HG03159 (cell line): ENCODE measurements around the gene ARRB1.
"Not testable (repeated sequence)": the region's sequence is repeated elsewhere in the genome, so short reads cannot be mapped to it uniquely, and the experiment has no call there.

Source experiments
- ATAC-seq: cut with Tn5 transposase; IDR thresholded peaks from one replicate; pipeline ENCODE4 v1.9.1; 2021; ENCODE audit warnings: mild to moderate bottlenecking, moderate library complexity; ENCODE audit not compliant: unreplicated experiment

Gene ARRB1

DNA sequence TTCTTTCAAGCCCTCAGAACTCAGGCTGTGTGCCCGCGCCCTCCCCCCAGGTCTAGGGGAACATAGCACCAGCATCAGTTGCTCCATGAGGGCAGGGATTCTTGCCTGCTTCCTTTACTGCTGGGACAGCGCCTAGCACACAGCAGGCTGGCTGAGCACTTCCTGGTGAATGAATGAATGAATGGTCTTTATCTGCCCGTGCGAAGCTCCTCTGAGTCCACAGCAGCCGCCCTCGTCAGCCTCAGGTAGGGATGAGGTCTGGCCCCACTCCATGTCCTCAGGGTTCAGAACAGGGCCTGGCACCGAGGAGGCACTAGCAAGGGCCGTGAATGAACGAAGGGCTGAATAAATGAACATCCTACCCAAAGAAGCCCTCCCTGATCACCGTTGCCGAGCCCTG is 27.3 kb downstream of the ARRB1 start:
- no peak for ATAC-seq

DNA sequence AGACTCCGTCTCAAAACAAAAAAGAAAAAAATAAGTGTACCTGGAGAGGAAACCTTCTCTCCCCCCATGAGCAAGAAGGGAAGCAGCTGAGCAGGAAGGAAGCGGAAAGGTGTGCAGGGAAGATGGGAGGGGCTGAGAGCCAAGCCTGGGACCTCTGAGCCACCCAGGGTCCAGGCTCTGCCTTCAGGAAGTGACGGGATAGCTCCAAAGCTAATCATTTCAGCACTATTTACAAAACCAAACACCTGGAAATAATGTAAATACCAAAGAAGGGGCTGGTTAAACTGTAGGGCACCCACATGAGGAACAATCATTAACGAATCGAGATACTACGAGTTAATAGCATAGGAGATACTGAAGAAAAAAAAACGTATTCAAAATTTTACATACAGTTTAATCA is 27.9 kb downstream of the ARRB1 start:
- ATAC-seq, result no peak

DNA sequence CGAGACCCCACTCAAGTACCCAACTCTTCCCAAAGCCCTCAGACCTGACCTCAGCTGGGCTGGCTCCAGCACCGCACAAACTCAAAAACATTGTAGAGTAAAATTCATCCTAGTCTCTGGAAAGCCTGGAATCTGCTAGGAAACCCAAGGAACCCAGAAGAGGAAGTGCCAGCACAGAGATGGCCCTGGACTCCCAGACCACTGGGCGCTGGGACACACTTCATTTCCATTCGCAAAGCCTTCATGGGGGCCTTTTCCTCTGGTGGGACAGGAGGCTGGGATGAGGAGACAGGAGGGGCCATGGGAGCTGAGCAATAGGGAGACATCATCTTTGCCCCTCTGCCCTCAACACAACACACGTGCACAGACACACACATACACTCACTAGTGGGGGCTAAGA is 30.8 kb downstream of the ARRB1 start:
- no peak for ATAC-seq

DNA sequence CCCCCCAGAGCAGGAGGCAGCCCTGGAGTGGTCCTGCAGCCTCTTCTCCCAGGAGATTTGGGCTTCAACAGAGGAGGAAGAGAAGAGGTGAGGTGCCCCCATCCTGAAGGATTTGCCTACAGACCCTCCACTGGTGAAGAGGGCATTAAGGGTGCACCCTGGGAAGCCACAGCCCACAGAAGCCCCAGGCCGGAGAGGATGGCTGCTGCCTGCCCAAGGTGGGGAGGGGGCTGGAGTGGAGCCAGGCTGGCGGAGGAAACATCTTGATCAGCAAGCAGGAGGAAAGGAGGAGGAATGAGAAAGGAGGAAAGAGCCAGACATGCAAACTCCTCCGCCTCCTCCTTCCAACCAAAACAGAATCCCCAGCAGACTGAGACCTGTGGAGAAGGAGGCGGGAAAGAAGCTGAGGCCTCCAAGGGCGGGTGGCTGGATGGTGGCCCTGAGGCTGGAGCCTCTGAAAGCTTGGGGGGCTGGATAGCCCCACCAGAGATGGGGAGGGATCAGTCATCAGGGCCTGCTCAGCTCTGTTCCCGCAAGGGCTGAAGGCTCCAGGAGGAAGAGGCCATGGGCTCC is 31.3 kb downstream of the ARRB1 start:
- no peak for ATAC-seq

DNA sequence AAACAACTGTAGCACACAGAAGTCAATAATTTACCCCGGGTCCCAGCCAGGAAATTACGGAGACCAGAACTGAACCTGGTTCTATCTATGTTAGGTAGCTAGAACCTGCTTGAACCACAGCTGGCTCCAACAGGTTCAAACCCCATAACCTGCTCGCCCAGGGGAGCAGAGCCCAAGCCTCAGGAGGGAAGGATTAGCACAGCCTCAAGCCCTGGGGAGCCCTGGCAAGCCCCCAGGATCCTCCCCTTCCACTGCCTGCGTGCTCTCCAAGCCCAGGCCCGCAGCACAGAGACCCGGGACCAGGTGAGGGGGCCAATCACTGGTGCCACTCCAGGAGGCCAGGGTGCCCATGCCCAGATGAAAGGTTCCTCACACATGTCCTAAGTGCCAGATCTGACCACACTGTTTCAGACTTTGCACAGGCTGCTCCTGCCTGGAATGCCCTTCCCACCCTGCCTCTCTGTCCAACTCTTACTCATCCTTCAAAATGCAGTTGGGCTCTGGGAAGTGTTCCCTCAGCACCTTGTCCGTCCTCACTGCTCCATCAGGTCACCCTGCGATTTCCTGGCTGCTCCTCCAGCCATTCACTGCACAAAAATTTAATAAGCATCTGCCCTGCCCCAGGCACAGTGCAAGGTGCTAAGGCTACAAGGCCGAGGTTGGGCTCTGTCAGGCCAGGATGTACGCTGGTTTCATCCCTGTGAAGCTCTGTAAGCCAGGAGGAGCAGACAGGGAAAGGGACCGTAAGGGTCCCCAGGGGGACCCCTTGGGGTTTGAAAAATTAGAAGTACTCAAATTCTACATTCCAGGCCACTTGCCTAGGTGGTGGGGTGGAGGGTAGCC is 32.2 kb downstream of the ARRB1 start:
- ATAC-seq, result no peak

DNA sequence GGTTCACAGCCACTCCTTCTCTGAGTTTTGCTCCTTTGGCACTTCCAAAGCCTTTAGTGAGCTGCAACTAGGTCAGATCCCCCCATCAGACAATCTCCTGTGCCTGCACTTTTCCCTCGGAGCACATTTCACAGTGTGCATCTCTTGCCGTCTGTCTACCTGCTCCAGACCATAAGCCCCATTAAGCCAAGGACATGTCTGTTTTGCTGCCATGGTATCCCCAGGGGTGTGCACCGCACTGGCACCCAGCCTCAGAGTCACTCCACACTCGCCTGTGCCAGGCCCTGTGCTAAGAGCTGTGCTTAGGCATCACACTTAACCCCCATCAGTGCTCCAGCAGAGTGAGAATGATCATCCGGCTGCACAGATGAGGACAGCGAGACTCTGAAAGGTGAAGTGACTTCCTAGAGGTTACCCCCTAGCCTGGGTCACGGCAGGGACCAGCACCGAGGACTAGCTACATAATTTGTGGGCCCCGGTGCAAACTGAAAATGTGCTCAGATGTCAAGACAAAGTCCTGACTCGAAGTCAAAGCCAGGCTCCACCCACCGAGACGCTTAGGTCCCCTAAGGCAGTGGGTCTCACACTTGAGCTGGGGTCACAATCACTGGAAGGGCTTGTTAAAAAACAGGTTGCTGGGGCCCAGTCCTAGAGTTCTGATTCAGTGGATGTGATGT is 33.9 kb downstream of the ARRB1 start:
- ATAC-seq, result no peak

DNA sequence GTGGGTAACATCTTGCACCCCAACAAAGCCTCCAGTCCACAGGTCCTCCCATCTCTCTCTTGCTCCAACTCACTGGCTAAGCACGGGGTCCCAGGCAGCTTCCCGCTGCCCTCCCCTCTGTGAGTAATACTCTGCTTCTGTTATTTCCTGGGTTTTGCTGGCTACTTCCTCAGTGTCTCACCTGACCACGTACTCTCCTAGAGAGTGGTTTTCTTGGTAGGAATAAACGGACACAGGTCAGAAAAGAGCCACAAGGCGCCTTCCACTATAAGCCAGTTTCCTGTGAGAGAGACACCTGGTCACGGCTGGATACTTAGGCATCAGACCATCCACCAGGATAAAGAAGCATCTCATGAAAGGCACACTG is 36.0 kb downstream of the ARRB1 start:
- ATAC-seq, result no peak

DNA sequence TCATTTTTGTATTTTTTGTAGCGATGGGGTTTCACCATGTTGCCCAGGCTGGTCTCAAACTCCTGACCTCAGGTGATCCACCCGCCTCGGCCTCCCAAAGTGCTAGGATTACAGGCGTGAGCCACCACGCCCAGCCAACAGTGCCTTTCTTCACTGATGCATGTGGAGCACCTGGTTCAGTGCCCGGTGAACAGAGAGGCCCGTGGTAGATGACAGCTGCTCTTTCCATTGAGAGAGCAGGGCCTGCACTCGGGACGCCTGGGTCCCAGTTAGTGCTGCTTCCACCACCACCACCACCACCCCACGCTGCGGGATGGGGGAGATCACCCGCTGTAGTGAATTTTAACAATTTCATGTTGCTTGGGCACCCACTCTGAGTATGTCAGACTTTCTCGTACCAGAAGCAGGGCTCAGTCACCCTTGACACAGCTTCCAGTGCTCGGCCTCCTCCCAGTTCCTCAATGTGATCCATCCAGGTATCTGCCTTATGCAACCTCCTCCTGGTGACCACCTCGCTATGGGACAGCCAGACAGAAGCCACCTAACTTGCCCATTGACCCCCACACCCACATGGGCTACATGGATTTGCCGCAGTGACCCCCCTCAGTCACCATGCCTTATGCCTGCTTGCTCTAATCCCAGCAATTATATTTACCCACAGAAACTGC is 36.6 kb downstream of the ARRB1 start:
- no peak for ATAC-seq

DNA sequence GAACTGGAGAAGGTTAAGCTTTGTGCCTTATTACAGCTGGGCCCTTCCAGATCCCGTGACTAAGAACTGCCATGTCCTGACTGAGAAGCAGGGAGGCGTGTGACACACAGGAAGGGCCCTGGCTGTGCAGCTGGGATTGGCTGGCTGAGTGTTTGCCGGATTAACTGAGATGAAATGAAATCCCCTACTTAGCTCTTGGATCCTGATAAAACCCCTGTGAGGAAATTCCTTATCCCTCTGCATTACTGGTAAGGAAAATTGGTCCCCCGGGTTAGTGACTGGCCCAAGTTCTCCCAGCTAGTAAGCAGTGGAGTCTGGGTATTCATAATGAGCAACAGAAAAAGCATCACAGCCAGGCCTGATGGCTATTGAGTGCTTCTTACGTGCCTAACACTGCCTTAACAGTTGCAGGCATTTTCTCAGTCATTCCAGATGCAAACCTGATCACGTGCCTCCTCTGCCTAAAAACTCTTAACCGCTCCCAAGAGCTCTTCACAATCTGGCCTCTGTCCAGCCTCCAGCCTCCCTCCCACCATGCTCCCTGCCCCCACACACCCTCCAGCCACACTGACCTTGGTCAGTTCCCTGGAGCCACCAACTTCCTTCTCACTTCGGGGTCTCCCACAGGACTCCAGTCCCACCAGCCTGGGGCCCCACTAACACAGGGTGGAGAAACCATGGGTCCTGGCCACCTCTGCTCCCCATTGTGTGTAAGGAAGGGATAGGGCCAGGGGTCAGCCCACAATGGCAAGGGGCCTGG is 37.8 kb downstream of the ARRB1 start:
- ATAC-seq, result no peak

DNA sequence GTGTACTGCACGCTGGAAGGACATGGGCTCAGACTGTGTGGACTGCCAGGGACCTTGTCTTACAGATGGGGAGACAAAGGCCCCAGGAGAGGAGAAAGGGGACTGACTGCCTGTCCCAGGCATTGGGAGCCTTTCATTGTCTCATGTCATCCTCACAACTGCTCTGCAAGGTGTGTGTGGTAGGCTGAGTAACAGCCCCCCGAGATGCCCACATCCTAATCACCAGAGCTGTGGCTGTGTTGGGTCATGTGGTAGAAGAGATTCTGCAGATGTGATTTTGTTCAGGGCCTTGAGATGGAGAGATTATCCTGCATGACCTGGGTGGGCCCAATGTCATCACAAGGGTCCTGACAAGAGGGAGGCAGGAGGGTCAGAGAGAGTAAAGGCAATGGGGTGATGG is 39.1 kb downstream of the ARRB1 start:
- ATAC-seq, result no peak

DNA sequence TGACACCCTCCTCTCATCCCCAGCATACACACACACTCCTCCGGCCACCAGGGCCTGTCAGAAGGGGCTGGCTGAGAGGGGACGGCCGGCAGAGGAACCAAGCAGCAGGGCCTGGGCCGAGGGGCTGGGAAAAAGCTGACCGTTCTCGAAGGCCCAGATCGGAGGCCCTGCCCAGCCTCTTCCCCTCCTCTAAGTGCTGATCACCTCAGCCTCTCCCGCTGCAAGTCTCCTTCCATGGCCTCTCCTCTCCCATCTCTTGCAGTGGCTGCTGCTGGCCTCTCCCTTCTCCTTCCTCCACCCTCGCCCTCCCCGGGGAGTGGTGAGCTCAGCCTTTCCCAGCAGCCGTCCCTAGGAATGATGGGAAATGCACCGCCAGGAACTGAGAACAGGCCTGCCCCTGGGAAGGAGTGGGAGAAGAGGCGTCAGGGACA is 39.6 kb downstream of the ARRB1 start:
- no peak for ATAC-seq

DNA sequence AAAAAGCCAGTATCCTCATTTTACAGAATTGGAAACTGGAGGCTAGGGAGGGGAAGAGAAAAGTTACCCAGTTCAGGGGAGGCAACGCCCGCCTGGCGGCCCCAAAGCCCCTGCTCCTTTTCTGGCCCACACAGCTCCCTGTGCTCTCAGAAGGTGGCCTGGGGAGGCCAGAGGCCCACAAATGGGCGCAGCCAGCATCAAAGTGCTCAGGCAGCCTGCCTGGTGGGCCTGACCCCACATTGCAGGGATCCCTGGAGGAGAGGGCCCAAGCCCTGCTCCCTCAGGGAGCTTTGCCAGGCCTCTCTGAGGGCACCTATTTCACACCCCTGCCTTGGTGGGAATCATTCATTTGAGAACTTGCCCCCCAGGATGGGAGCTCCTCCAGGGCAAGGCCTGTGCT is 42.5 kb downstream of the ARRB1 start:
- no peak for ATAC-seq

DNA sequence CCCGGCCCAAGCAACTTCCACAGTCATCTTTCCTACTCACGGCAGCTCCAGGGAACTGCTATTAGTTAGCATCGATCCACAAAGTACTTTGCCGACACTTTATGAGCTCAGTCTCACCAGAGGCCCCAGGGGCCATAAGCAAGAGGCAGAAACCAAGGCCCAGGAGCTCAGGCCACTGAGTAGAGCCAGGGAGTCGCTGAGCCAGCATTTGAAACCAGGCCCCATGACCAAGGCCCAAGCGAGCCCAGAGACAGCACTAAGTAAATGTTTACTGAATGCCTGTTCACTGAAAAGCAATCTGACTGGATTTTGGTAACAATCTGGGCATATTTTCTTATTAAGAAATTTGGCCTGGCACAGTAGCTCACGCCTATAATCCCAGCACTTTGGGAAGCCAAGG is 43.3 kb downstream of the ARRB1 start:
- ATAC-seq, result no peak

DNA sequence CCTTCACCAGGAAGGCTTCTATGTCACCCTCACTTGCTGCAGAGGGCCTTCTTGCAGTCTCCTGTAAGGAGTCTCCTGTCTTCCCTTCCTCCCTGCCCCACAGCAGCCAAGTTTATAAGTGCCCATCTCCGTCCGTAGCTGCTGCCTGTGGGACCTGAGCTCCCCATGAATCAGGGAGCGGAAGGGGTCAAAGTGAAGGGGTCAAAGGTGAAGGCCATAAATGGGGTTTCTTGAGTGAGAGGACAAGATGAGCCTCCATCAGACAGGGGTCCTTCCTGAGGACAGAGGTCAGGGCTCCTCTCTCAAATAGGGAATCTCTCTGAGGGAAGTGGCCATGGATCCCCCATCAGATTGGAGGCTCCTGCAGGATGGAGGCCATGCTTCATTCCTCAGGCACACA is 44.4 kb downstream of the ARRB1 start:
- ATAC-seq, result no peak

DNA sequence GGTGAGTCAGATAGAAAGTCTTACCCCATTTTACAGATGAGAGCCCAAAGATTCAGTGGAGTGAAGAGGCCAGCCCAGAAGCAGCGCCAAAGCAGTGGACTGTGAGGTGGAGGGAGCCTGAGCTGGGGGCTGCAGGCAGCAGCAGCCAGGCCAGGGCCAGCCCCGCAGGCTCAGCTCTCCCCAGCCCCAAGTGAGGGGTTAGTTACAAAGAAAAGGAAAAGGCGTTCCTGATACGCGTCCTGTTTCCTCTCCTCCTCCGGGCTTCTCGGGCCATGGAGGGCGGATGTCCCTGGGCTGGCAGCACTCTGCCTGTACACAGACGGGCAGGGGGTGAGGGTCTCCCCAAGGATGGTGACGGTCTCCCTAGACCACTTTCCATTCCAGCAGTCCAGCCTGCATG is 44.9 kb downstream of the ARRB1 start:
- no peak for ATAC-seq

DNA sequence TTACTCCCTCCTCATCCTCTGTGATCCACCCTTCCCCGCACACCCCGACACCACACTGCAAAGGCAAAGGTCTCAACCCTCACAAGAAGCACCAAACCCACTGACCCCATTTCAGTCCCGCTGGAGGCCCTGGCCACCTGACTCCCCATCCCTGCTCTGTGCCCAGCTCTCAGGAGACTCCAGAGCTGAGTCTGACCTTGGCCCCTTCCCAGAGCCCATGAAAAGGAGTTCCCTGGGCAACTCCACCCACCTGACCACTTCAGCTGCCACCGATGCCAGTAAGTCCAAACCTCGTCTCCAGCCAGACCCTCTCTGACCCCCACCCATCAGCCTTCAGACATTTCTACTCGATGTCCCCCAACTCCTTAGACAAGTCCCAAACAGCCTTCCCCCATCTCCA is 45.5 kb downstream of the ARRB1 start:
- ATAC-seq, result no peak

DNA sequence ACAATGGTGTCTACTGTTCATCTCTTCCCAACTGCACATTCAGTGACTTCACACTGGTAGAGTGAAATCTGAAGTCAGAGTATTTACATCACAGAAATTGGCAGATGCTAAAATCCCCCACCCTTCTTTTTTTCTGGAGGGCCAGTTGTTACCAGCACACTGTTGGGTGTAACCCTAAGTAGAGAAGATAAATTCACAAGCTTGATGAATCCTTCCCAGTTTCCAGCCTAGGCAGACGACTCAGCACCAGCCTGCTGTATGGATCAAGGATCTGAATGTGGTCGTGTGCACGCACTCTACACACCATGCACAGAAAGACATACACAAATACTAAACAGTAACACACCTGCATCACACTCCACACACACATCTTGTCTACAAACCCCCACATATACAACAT is 46.0 kb downstream of the ARRB1 start:
- no peak for ATAC-seq

DNA sequence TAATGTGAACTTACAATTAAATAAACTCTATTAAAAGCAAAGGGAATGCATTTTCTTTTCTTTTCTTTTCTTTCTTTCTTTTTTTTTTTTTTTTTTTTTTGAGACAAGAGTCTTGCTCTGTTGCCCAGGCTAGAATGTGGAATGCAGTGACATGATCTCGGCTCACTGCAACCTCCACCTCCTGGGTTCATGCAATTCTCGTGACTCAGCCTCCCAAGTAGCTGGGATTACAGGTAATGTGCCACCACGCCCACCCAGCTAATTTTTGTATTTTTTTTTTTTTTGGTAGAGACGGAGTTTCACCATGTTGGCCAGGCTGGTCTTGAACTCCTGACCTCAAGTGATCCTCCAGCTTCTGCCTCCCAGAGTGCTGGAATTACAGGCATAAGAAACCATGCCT is 46.5 kb downstream of the ARRB1 start:
- ATAC-seq, result not testable (repeated sequence)

DNA sequence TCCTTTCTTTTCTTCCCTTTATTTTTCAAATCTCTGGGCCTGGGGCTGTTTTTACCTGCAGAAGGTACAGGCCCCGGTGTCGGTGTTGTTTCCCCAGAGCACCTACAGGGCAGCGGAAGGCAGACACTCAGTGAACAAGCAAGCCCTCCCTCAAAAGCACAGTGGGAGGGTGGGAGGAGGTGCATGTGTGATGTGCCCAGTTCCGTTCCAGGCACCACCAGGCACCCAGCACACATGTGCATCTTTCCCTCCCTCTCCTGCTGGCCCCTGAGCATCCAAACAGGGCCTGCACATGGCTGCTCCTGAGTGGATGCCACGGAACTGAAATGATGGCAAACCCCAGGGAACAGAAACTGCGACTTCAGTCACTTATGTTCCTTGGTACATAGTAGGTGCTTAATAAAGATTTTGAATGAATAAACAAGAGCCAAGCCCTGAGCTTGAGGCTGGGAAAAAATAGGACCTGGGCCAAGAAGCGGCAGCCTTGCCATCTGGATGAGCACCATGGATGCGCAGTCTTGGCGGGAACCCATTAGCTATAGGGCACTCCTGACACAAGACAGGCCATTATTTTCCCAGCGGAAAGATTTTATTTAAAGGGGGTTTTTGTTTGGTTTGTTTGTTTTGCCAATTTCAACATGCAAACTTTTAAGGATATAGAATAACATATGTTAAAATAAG is 47.8 kb downstream of the ARRB1 start:
- no peak for ATAC-seq

DNA sequence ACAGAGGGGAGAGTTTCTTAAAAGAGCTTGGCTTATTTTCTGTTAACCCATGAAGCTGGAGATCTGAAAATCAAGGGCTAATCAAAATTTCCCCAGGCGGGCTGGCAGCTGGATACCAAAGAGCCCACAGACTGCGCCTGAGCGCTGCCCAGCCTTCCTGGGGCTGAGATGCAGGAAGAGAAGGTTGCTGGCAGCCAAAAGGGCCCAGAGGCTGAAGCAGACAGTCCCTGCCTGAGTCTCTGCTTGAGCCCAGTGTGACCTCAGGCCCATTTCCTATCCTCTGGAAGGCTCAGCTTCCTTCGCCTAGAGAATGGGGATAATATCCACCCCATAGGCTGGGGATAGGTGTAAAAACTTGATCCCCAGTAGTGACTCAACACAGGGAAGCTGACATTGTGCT is 49.1 kb downstream of the ARRB1 start:
- ATAC-seq, result no peak
